K562 (cell line): ENCODE data around the gene ACY1. TPM values are rescaled to one million over a fixed set of nuclear protein-coding genes. Genes with fewer than 3 reads are reported as not detected.
A peak's percentile ranks its signal among the peaks of the same experiment; 100 is the strongest.

Experiments
- AFF4 ChIP-seq: sonication (generic); formaldehyde crosslinking; IDR thresholded peaks from 2 replicates; pipeline ENCODE4 v1.8.0; 2023; ENCODE audit warnings: mild to moderate bottlenecking, missing genetic modification reagents
- EP400 ChIP-seq: fragments of 450-650 bp; IDR thresholded peaks from 2 replicates; pipeline ENCODE4 v1.6.1; 2017; ENCODE audit warnings: antibody characterized with exemption, mild to moderate bottlenecking, moderate library complexity
- HDAC8 ChIP-seq: fragments of 450-650 bp; IDR thresholded peaks from 2 replicates; pipeline ENCODE4 v1.6.1; 2016; ENCODE audit warnings: mild to moderate bottlenecking, missing genetic modification characterization, moderate library complexity, missing compliant biosample characterization
- HSF4 ChIP-seq: fragments of 250-450 bp; sonication (Bioruptor Pico); IDR thresholded peaks from 2 replicates; pipeline ENCODE4 v2.1.2; 2022; ENCODE audit warnings: mild to moderate bottlenecking, moderate library complexity, borderline replicate concordance
- MAZ ChIP-seq, 2 experiments: fragments of 450-650 bp in 1 of 2; sonication (generic) in 1 of 2; formaldehyde crosslinking; IDR thresholded peaks in 1 of 2; conservative IDR thresholded peaks in 1 of 2; 2 replicates each; pipeline versions ENCODE4 v1.4.0 to v1.5.0; 2020; ENCODE audit warnings: mild to moderate bottlenecking in 1 of 2, missing genetic modification reagents in 1 of 2
- MNT ChIP-seq, 2 experiments: fragments of 450-650 bp; conservative IDR thresholded peaks; 2 replicates each; pipeline ENCODE4 v1.6.1; 2017; ENCODE audit warnings: mild to moderate bottlenecking in 2 of 2, moderate library complexity in 2 of 2
- MYBL2 ChIP-seq, 2 experiments: fragments of 450-650 bp in 1 of 2; sonication (generic) in 1 of 2; formaldehyde crosslinking in 1 of 2; IDR thresholded peaks; 2 replicates each; pipeline versions ENCODE4 v1.6.1 to v1.8.1; 2017 to 2022; ENCODE audit warnings: borderline replicate concordance in 1 of 2, inconsistent platforms in 1 of 2, low read depth in 1 of 2, mild to moderate bottlenecking in 1 of 2, missing genetic modification reagents in 1 of 2, moderate library complexity in 1 of 2
- PKNOX1 ChIP-seq: fragments of 450-650 bp; IDR thresholded peaks from 2 replicates; pipeline ENCODE4 v1.6.1; 2016
- SRF ChIP-seq, 2 experiments: fragments of 250-450, 450-650 bp in 1 of 2; sonication (Bioruptor Pico) in 1 of 2; sonication (generic) in 1 of 2; formaldehyde crosslinking; IDR thresholded peaks; 2 replicates each; pipeline versions ENCODE4 v1.5.0 to v1.5.1; 2020 to 2022; ENCODE audit warnings: mild to moderate bottlenecking in 1 of 2, missing genetic modification reagents in 1 of 2
- TAF7 ChIP-seq: fragments of 450-650 bp; IDR thresholded peaks from 2 replicates; pipeline ENCODE4 v1.6.1; 2016; ENCODE audit warnings: missing genetic modification characterization, missing compliant biosample characterization
- TRIM25 ChIP-seq: fragments of 450-650 bp; IDR thresholded peaks from 2 replicates; pipeline ENCODE4 v1.7.0; 2016; ENCODE audit warnings: borderline replicate concordance
- USF1 ChIP-seq: sonication (generic); formaldehyde crosslinking; IDR thresholded peaks from 2 replicates; pipeline ENCODE4 v1.9.0; 2022; ENCODE audit warnings: mild to moderate bottlenecking, missing genetic modification reagents
- YY1 ChIP-seq, 3 experiments: IDR thresholded peaks; 2 replicates each; pipeline ENCODE4 v1.6.1; 2011; ENCODE audit warnings: low read length in 2 of 3, mild to moderate bottlenecking in 2 of 3, moderate library complexity in 2 of 3, borderline replicate concordance in 1 of 3, control low read depth in 1 of 3, low read depth in 1 of 3; ENCODE audit not compliant: insufficient read depth in 3 of 3, insufficient replicate concordance in 2 of 3, control insufficient read depth in 1 of 3, insufficient read length in 1 of 3; ENCODE audit errors: extremely low read depth in 1 of 3
- ZBTB17 ChIP-seq: fragments of 450-650 bp; formaldehyde crosslinking; IDR thresholded peaks from 2 replicates; pipeline ENCODE4 v1.4.0; 2020; ENCODE audit warnings: mild to moderate bottlenecking
- ZNF75A ChIP-seq: fragments of 450-650 bp; formaldehyde crosslinking; IDR thresholded peaks from 2 replicates; pipeline ENCODE4 v1.4.0; 2020; ENCODE audit warnings: mild to moderate bottlenecking
- polyA plus RNA-seq, 8 experiments: library from polyadenylated mRNA; depleted of rRNA in 4 of 8; stranded (reverse) in 5 of 8; unstranded in 3 of 8; fragments of >200 nt; fragmentation: Nextera tagmentation in 2 of 8; fragmentation: Illumina TruSeq in 1 of 8; extraction: Ambion mirVana in 2 of 8; extraction: Trizol in 1 of 8; gene quantifications; 2 replicates each; pipeline versions ENCODE4 v1.2.1 to v1.2.3, GENCODE V29; 2011 to 2014; ENCODE audit warnings: inconsistent platforms in 1 of 8, missing spikeins in 1 of 8
- total RNA-seq, 7 experiments: library from RNA; depleted of rRNA in 6 of 7; stranded (reverse); fragments of >200 nt in 6 of 7; fragmentation: Illumina TruSeq in 2 of 7; extraction: Trizol in 2 of 7; gene quantifications; 2 replicates each; pipeline versions ENCODE4 v1.2.1 to v1.2.3, GENCODE V29; 2011 to 2021; ENCODE audit warnings: low replicate concordance in 1 of 7

Gene ACY1
- total and polyA plus RNA-seq, 9 of the 15 experiments (the other 6 are each of a cell fraction or from before 2014, with no cell fraction given): 70.7 to 195 (median 123) TPM

GRCh38 chr3:51941798-51942602, 41.3 kb upstream of the ACY1 start, which contains the start of the genes PARP3 and RRP9 (continued):
- peak; percentile 98 to 99 for TF ChIP-seq MNT (conservative IDR thresholded peaks at IDR 0.05)
- TF ChIP-seq EP400: peak; percentile 92
- TF ChIP-seq HDAC8 (tag): no peak
- no peak for TF ChIP-seq ZNF75A (CRISPR knock-in tag)
- peak in 2 of 3 experiments; percentile 38 to 53 for TF ChIP-seq YY1 (IDR thresholded peaks at IDR 0.05; ENCODE audit: borderline replicate concordance in 1 of 3, control insufficient read depth in 1 of 3, extremely low read depth in 1 of 3, insufficient read depth in 3 of 3, insufficient read length in 1 of 3, insufficient replicate concordance in 2 of 3, low read depth in 1 of 3, low read length in 2 of 3)
- peak in 1 of 2 experiments; percentile 57; a peak in 2 of 4 replicates for TF ChIP-seq SRF (CRISPR knock-in tag; IDR thresholded peaks at IDR 0.05)
- TF ChIP-seq PKNOX1: no peak
- 0 out of 2 replicates have a peak, but pooled peaks have one; percentile 50 for TF ChIP-seq TAF7 (tag)
- peak; percentile 51; the same call in 1 of the 2 replicates for TF ChIP-seq AFF4 (CRISPR knock-in tag)
- no peak for TF ChIP-seq MYBL2 (IDR thresholded peaks at IDR 0.05; ENCODE audit: low read depth)
- TF ChIP-seq MYBL2 (CRISPR knock-in tag; IDR thresholded peaks at IDR 0.05; ENCODE audit: borderline replicate concordance): no peak
- TF ChIP-seq MAZ (CRISPR knock-in tag; conservative IDR thresholded peaks at IDR 0.05 in 1 of 2, IDR thresholded peaks at IDR 0.05 in 1 of 2): peak in 1 of 2 experiments; percentile 91; a peak in 2 of 4 replicates
- TF ChIP-seq ZBTB17 (CRISPR knock-in tag): no peak
- TF ChIP-seq USF1 (CRISPR knock-in tag): peak; percentile 52
- no peak for TF ChIP-seq HSF4 (CRISPR knock-in tag)
- no peak for TF ChIP-seq TRIM25
